ENCODE data around the gene COL20A1. TPM values are rescaled to one million over a fixed set of nuclear protein-coding genes. Genes with fewer than 3 reads are reported as not detected.
A peak's percentile ranks its signal among the peaks of the same experiment; 100 is the strongest.

The COL20A1 gene
- total RNA-seq, 1 experiment from 2014 or later: 2.3 TPM

DNA sequence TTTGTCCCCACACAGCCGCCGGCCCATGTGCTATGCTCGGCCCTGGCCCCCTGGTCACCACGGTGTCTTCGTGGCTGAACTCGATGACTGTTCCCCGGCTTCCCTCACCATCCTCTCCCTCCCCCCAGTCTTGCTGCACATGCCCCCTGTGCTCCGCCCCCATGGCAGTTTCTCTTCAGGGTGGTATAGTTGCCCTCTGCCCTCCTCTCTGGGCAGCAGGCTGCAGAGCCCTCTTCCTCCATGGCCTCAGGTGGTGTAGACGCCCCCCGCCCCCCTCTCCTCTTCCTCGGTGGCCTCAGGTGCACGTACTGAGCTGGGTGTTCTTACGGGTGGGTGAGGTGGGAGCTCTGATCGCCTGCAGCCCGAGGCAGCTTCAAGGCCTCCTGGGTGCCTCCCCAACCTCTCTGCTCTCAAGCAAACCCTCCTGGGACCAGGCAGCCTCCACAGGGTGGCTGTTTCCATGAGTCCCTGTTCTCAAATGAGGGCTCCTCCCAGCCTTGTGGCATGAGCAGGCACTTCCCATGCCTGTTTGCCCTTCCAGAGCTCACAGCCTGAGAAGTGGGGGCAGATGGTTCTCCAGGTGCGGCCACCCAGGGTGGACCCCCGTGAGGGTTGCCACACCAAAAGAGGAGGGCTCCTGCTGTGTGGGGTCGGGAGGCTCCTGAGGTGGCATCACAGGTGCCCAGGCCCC is 24.8 kb downstream of the COL20A1 start:
- Histone ChIP-seq H4K20me1 (ENCODE audit: control insufficient read depth, insufficient read depth, insufficient read length) (no peaks in the 10 kb centered on the region), H4K91ac (ENCODE audit: insufficient read length, low read depth, low read length) (no peak overlapping the region), H3K27me3 (ENCODE audit: insufficient read depth, low read length) (no peaks in the 10 kb centered on the region), H2BK120ac (ENCODE audit: low read depth, low read length, poor library complexity, severe bottlenecking) (no peak overlapping the region), H4K5ac (ENCODE audit: insufficient read length, low read depth, low read length) (no peak overlapping the region), H3T11ph (ENCODE audit: low read length) (no peak overlapping the region), H3K56ac (ENCODE audit: insufficient read length, low read depth, low read length) (no peak overlapping the region), H2BK12ac (ENCODE audit: insufficient read length, low read depth, low read length) (no peak overlapping the region), H3K23me2 (ENCODE audit: insufficient read length, low read depth, low read length, poor library complexity, severe bottlenecking) (no peaks in the 10 kb centered on the region), H3K4me2 (ENCODE audit: insufficient read depth, insufficient read length, low read length) (no peak overlapping the region), H3K4ac (ENCODE audit: low read depth, low read length) (no peak overlapping the region), H4K8ac (replicated peaks; ENCODE audit: insufficient read length, low read depth, low read length) (no peak overlapping the region), H3K14ac (ENCODE audit: insufficient read depth, low read length) (no peak overlapping the region; the same call in 1 of the 2 replicates), H3K79me1 (ENCODE audit: insufficient read depth, low read depth, low read length, poor library complexity, severe bottlenecking) (no peaks in the 10 kb centered on the region), H2BK20ac (ENCODE audit: low read depth, low read length, poor library complexity, severe bottlenecking) (no peak overlapping the region), H3K79me2 (ENCODE audit: insufficient read depth, low read length) (no peaks in the 10 kb centered on the region), H2AK5ac (ENCODE audit: insufficient read length, low read length) (no peak overlapping the region), H3K9ac (ENCODE audit: extremely low read depth, insufficient read length, low read length) (no peak overlapping the region), H2BK15ac (ENCODE audit: low read depth, low read length) (no peak overlapping the region), H3K9me3 (ENCODE audit: control insufficient read depth, low read depth, low read length) (no peaks in the 10 kb centered on the region), H2BK5ac (ENCODE audit: insufficient read length, low read length) (no peak overlapping the region), H3K4me1 (ENCODE audit: insufficient read depth, low read length) (no peaks in the 10 kb centered on the region), H2AFZ (ENCODE audit: low read length) (no peak overlapping the region), H3K27ac (ENCODE audit: insufficient read length, low read depth, low read length) (no peak overlapping the region), H3K23ac (ENCODE audit: insufficient read length, low read depth, low read length) (no peak overlapping the region), H3K18ac (ENCODE audit: insufficient read length, low read depth, low read length) (no peak overlapping the region)
- Mint-ChIP-seq H3K27me3 (ENCODE audit: low read depth) (no peaks in the 10 kb centered on the region; the same call in 1 of the 2 replicates), H3K36me3 (ENCODE audit: insufficient read depth in 1 of 3, low read depth in 3 of 3) (no peaks in the 10 kb centered on the region), H3K27ac (peak overlapping the region in 1 of 3 experiments; percentile 82; a peak in 1 of 7 replicates), H3K9me3 (no peaks in the 10 kb centered on the region), H3K4me3 (no peak overlapping the region), H3K4me1 (peaks cover 0 to 3% of the 10 kb centered on the region in 2 experiments; a peak in 1 of 4 replicates)
- DNase-seq: no peak
- no peak for TF ChIP-seq CTCF (conservative IDR thresholded peaks at IDR 0.05)
- whole genome bisulfite sequencing (ENCODE audit: extremely low coverage, insufficient read length, low lambda C conversion rate): no CpG with 5 or more reads among the region's 18 CpGs

Data from H9 (cell line).